Measurements from ENCODE around the gene ADAMTSL3.

DNA sequence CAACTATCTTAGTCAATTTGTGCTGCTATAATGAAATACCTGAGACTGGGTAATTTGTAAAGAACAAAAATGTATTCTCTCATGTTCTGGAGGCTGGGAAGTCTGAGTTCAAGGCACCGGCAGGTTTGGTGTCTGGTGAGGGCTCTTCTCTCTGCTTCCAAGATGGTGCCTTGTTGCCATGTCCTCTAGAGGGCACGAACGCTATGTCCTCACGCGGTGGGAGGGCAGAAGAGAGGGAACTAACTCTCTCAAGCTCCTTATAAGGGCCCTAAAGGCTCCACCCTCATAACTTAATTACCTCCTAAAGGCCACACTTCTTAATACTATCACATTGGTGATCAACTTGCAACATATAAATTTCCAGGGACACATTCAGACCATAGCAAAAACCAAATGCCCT lies 108.4 kb downstream of the ADAMTSL3 start:
- TF ChIP-seq, protein P1, sequence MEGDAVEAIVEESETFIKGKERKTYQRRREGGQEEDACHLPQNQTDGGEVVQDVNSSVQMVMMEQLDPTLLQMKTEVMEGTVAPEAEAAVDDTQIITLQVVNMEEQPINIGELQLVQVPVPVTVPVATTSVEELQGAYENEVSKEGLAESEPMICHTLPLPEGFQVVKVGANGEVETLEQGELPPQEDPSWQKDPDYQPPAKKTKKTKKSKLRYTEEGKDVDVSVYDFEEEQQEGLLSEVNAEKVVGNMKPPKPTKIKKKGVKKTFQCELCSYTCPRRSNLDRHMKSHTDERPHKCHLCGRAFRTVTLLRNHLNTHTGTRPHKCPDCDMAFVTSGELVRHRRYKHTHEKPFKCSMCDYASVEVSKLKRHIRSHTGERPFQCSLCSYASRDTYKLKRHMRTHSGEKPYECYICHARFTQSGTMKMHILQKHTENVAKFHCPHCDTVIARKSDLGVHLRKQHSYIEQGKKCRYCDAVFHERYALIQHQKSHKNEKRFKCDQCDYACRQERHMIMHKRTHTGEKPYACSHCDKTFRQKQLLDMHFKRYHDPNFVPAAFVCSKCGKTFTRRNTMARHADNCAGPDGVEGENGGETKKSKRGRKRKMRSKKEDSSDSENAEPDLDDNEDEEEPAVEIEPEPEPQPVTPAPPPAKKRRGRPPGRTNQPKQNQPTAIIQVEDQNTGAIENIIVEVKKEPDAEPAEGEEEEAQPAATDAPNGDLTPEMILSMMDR (IDR thresholded peaks at IDR 0.05), result no peak
- TF ChIP-seq POLR2A (IDR thresholded peaks at IDR 0.05), result no peak

Measured in heart left ventricle (tissue), 13 donors.